ENCODE data around the gene SEMA5A.

The SEMA5A gene

GRCh38 chr5:9245071-9245470 lies 300.8 kb downstream of the SEMA5A start:
- no peak for TF ChIP-seq CTCF (conservative IDR thresholded peaks at IDR 0.05; ENCODE audit: low read depth, low read length)
- no peak overlapping the region for H3K4me3 ChIP-seq (ENCODE audit: low read depth, low read length)
- DNase-seq (ENCODE audit: low read depth): peak; percentile 35

DNA sequence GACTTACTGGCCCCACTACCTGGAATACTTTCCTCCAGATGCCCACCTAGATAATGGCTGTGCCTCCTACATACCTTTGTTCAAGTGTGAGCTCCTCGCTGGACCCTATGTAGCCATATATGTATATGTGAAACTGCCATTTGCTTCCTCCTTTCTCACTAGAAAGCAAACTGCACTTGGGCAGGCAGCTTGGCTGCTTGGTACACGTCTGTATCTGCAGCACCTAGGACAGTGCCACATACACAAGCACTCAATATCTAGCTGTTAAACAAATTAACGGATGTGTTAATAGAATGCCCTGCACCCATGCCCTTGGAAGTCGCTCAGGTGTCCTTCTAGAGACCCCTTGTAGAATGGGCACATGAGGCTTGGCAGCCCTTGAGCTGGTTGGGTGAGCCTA lies 301.5 kb downstream of the SEMA5A start:
- H3K4me3 ChIP-seq (ENCODE audit: low read depth, low read length): no peak overlapping the region
- DNase-seq (ENCODE audit: low read depth): peak; percentile 16
- TF ChIP-seq CTCF (conservative IDR thresholded peaks at IDR 0.05; ENCODE audit: low read depth, low read length): no peak

DNA sequence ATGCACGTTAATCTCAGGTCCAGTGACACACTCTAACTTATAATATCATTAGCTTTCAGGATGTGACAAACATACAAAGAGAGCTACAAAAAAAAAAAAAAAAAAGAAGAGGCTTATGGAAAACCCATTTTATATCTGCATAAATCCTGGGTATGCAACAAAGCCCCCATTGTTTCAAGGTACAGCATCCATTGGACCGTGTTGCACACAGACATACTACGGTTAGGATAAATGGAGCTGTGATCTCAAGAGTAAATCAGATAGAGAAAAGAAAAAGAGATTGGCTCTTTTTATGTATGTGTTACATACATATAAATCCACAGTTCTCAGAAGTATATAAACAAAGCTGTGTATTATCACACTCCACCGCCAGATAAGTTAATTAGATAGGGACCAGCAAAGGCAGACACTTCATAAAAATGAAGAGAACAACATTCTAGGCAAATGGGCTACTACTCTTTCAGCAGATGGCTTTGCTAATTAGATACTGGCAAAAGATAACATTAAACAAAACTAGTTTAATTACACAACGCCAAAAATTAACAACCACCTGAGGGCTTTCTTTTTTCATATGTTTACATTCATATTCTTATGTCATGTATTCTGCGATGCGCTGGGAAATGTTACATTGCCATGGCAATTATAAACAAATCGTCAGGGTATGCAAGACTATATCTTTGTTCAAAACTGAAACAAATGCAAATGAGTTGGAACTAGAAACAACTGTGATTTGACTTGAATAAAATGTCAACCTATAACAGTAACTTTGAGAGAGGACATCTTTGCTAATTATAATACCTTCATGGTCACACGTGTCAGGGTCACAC lies 304.2 kb downstream of the SEMA5A start:
- no peak for DNase-seq (ENCODE audit: low read depth)
- H3K4me3 ChIP-seq (ENCODE audit: low read depth, low read length): no peak overlapping the region
- TF ChIP-seq CTCF (conservative IDR thresholded peaks at IDR 0.05; ENCODE audit: low read depth, low read length): no peak

DNA sequence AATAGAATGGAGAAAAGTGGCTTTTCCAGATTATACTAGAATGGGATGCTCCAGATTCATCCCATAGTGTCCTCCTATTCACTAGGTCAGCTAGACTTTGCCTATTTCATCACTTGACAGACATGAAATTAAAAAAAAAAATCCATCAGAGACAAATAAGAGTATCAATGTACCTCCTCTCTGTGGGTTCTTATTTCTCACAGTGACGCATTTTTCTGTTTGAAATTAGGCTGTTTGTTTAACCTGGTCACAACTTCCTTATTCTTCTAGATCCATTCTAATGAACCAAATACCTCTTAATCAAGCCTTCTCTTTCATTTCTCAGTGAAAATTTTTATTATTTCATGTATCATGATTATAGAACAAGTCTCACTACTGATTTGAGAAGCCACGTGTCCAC lies 305.4 kb downstream of the SEMA5A start:
- peak; percentile 12 for DNase-seq (ENCODE audit: low read depth)
- TF ChIP-seq CTCF (conservative IDR thresholded peaks at IDR 0.05; ENCODE audit: low read depth, low read length): no peak
- no peak overlapping the region for H3K4me3 ChIP-seq (ENCODE audit: low read depth, low read length)

DNA sequence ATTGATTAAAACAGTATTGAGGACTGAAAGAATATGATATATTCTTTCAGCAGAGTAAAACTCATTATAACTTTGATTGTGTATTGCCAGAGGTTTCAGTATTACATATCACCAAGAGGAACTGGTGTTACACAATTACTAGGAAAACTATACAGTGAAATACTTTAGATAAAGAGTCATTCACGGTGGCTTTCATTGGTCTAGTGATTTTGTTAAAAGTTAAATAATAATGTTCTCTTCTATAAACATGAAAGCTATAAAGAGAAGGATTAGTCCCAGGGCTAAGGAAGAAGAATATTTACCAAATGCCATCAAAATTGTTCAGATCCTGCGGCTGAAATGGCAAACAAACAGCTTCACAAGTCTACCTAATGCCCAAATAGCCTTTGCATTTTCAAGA lies 306.2 kb downstream of the SEMA5A start:
- TF ChIP-seq CTCF (conservative IDR thresholded peaks at IDR 0.05; ENCODE audit: low read depth, low read length): no peak
- peak; percentile 56 for DNase-seq (ENCODE audit: low read depth)
- H3K4me3 ChIP-seq (ENCODE audit: low read depth, low read length): no peak overlapping the region

DNA sequence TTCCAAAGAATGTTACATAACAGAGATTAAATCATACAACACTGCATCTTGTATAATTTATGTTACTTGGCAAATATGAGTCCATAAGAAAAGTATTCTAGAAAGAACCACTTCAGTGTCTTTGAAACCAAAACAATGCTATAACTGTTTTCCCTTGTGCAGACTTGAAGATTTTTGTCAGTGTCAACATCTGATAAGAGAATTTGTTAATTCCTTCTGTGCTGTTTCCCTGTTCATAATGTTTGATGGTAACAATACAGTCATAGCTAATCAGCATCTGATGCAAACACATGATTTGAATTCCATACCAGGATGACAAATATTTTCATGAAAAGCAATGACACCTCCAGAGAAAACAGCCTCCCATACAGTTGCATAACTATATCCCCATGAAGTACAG lies 306.8 kb downstream of the SEMA5A start:
- DNase-seq (ENCODE audit: low read depth): peak; percentile 55
- no peak for TF ChIP-seq CTCF (conservative IDR thresholded peaks at IDR 0.05; ENCODE audit: low read depth, low read length)
- no peak overlapping the region for H3K4me3 ChIP-seq (ENCODE audit: low read depth, low read length)

DNA sequence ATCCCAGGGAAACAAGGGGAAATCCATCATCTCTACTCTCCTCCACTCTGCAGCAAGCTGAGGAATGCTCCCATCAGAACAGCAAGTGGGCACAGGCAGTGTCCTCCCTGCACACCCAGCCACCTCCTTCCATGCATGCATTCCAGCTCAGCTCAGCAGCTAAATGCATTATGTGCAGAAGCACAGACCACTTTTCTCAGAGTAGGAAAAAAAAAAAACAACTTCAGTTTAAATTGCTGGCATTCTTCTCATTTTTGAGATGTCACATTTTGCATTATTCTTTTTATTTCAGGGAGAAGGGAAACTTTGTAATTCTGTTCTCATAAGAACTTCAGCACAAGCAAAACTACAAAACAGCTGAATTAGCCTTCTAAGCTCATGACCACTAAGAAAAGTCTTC lies 312.2 kb downstream of the SEMA5A start:
- no peak overlapping the region for H3K4me3 ChIP-seq (ENCODE audit: low read depth, low read length)
- no peak for TF ChIP-seq CTCF (conservative IDR thresholded peaks at IDR 0.05; ENCODE audit: low read depth, low read length)
- DNase-seq (ENCODE audit: low read depth): peak; percentile 72

Data from choroid plexus epithelial cell (primary cell).